Trophoblast cell (in vitro differentiated cells and primary cell): ENCODE measurements around the gene MCRIP2.

ENCODE experiments used
- DNase-seq, 2 donors: peaks; one replicate each; pipeline ENCODE4 v3.0.0-alpha.2; 2016
- H2AFZ ChIP-seq: 2 replicates; pipeline ENCODE4 v1.6.1; 2013; ENCODE audit warnings: low read length, moderate library complexity, mild to moderate bottlenecking; ENCODE audit not compliant: insufficient read depth, poor library complexity
- H2AK5ac ChIP-seq: 2 replicates; pipeline ENCODE4 v1.6.1; 2013; ENCODE audit warnings: mild to moderate bottlenecking, low read length
- H2BK120ac ChIP-seq: 2 replicates; pipeline ENCODE4 v1.6.1; 2013; ENCODE audit warnings: low read length, mild to moderate bottlenecking, moderate library complexity; ENCODE audit not compliant: insufficient read depth, poor library complexity
- H2BK12ac ChIP-seq: 2 replicates; pipeline ENCODE4 v1.6.1; 2013; ENCODE audit warnings: mild to moderate bottlenecking, low read length, moderate library complexity
- H2BK5ac ChIP-seq: 2 replicates; pipeline ENCODE4 v1.6.1; 2013; ENCODE audit warnings: low read length, low read depth, moderate library complexity, mild to moderate bottlenecking; ENCODE audit not compliant: poor library complexity
- H3K14ac ChIP-seq: 2 replicates; pipeline ENCODE4 v1.6.1; 2013; ENCODE audit warnings: mild to moderate bottlenecking, low read length
- H3K18ac ChIP-seq: 2 replicates; pipeline ENCODE4 v1.6.1; 2013; ENCODE audit warnings: mild to moderate bottlenecking, low read length
- H3K23ac ChIP-seq: 2 replicates; pipeline ENCODE4 v1.6.1; 2013; ENCODE audit warnings: low read length
- H3K27ac ChIP-seq: 2 replicates; pipeline ENCODE4 v1.5.1; 2013; ENCODE audit warnings: low read depth, mild to moderate bottlenecking, inconsistent platforms, low read length, moderate library complexity
- H3K27me3 ChIP-seq: 2 replicates; pipeline ENCODE4 v1.6.1; 2013; ENCODE audit warnings: inconsistent platforms, mild to moderate bottlenecking, low read length, moderate library complexity; ENCODE audit not compliant: insufficient read depth
- H3K36me3 ChIP-seq, 2 experiments: 1 replicate in 1 of 2; 2 replicates in 1 of 2; pipeline ENCODE4 v1.6.1; 2013; ENCODE audit warnings: low read length in 2 of 2, mild to moderate bottlenecking in 2 of 2, moderate library complexity in 1 of 2; ENCODE audit not compliant: insufficient read depth in 2 of 2, control insufficient read depth in 1 of 2
- H3K4ac ChIP-seq: 2 replicates; pipeline ENCODE4 v1.6.1; 2013; ENCODE audit warnings: low read depth, mild to moderate bottlenecking, low read length, moderate library complexity
- H3K4me1 ChIP-seq, 2 experiments: 1 replicate in 1 of 2; 2 replicates in 1 of 2; pipeline ENCODE4 v1.6.1; 2013; ENCODE audit warnings: low read length in 2 of 2, mild to moderate bottlenecking in 2 of 2, moderate library complexity in 1 of 2; ENCODE audit not compliant: insufficient read depth in 2 of 2, control insufficient read depth in 1 of 2
- H3K4me2 ChIP-seq: 2 replicates; pipeline ENCODE4 v1.6.1; 2013; ENCODE audit warnings: inconsistent platforms, mild to moderate bottlenecking, low read length, moderate library complexity
- H3K4me3 ChIP-seq: 2 replicates; pipeline ENCODE4 v1.5.1; 2013; ENCODE audit warnings: mild to moderate bottlenecking, low read depth, low read length, inconsistent platforms
- H3K79me1 ChIP-seq: one replicate; pipeline ENCODE4 v1.6.1; 2013; ENCODE audit warnings: low read length
- H3K79me2 ChIP-seq: 2 replicates; pipeline ENCODE4 v1.6.1; 2013; ENCODE audit warnings: low read length, mild to moderate bottlenecking; ENCODE audit not compliant: control insufficient read depth, insufficient read depth, poor library complexity
- H3K9ac ChIP-seq: 2 replicates; pipeline ENCODE4 v1.6.1; 2013; ENCODE audit warnings: mild to moderate bottlenecking, low read length
- H3K9me3 ChIP-seq: 2 replicates; pipeline ENCODE4 v1.6.1; 2013; ENCODE audit warnings: low read depth, mild to moderate bottlenecking, control low read depth, inconsistent platforms, low read length; ENCODE audit not compliant: insufficient read depth
- H4K12ac ChIP-seq: 2 replicates; pipeline ENCODE4 v1.6.1; 2013; ENCODE audit warnings: low read depth, mild to moderate bottlenecking, low read length, moderate library complexity
- H4K8ac ChIP-seq: 2 replicates; pipeline ENCODE4 v1.6.1; 2013; ENCODE audit warnings: low read depth, mild to moderate bottlenecking, low read length, moderate library complexity
- H4K91ac ChIP-seq: one replicate; pipeline ENCODE4 v1.6.1; 2013; ENCODE audit warnings: low read depth, mild to moderate bottlenecking, low read length, moderate library complexity
- WGBS: extraction: QIAGEN DNeasy Blood & Tissue Kit; methylation state at CpG from one replicate; pipeline ENCODE4 v1.1.7; 2013; ENCODE audit warnings: missing lambda C conversion rate; ENCODE audit not compliant: insufficient read length, insufficient coverage; ENCODE audit errors: extremely low coverage; 5-methylcytosine and 5-hydroxymethylcytosine counted together

The MCRIP2 gene

DNA sequence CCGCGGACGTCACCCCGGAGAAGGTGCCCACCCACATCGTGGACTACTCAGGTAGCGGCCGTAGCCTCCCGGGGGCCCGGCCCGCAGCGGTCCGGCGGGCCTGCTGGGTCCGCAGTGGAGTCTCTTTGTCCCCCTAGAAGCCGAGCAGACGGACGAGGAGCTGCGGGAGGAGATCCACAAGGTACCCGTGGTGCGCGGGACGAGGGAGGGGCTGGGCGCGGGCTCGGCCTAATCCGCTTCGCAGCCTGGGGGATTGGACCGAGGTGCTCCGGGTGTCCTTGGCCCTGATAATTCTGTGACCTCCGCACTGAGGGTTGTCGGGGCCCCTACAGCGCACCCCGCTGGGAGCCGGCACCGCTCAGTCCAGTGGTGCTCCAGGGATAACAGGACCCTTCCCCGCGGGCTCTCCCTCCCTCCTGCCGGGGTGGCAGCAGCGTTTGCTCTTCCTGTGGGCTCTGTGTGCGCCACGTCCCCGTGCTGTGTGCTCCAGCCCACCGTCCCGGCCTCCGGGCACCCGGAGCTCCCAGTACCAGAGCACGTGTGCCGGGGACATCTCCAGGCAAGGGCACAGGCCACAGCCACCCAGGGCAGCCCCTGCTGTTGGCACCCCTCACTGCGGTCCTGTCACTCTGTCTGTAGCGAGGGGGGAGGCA, 27.0 kb downstream of the MCRIP2 start:
- H3K18ac ChIP-seq, result peak overlapping the region; percentile 77
- peak overlapping the region; percentile 87 for H4K8ac ChIP-seq
- peak overlapping the region; percentile 93 for H4K91ac ChIP-seq
- H3K27ac ChIP-seq, result no peak overlapping the region
- H3K79me2 ChIP-seq, result peaks cover 8% of the 10 kb centered on the region
- WGBS, result no CpG with 5 or more reads among the region's 50 CpGs
- H3K9me3 ChIP-seq, result no peaks in the 10 kb centered on the region
- H3K27me3 ChIP-seq, result no peaks in the 10 kb centered on the region
- H2BK5ac ChIP-seq, result peak overlapping the region; percentile 51
- peak overlapping the region; percentile 90 for H3K14ac ChIP-seq
- H2AK5ac ChIP-seq, result peak overlapping the region; percentile 91
- H3K23ac ChIP-seq, result no peak overlapping the region
- H4K12ac ChIP-seq, result peak overlapping the region; percentile 85
- H3K9ac ChIP-seq, result peak overlapping the region; percentile 90
- H3K4me1 ChIP-seq, result peaks cover 7% of the 10 kb centered on the region in 2 experiments
- peak overlapping the region; percentile 87 for H2BK120ac ChIP-seq
- H2BK12ac ChIP-seq, result no peak overlapping the region
- peak overlapping the region; percentile 98 for H3K4me3 ChIP-seq
- H3K4ac ChIP-seq, result peak overlapping the region; percentile 97
- H3K79me1 ChIP-seq, result peaks cover 5% of the 10 kb centered on the region
- H2AFZ ChIP-seq, result peak overlapping the region; percentile 61
- peak overlapping the region; percentile 67 for H3K4me2 ChIP-seq
- peaks cover 48% of the 10 kb centered on the region in 2 experiments for H3K36me3 ChIP-seq
- DNase-seq, result peak in 1 of 2 donors; percentile 28

DNA sequence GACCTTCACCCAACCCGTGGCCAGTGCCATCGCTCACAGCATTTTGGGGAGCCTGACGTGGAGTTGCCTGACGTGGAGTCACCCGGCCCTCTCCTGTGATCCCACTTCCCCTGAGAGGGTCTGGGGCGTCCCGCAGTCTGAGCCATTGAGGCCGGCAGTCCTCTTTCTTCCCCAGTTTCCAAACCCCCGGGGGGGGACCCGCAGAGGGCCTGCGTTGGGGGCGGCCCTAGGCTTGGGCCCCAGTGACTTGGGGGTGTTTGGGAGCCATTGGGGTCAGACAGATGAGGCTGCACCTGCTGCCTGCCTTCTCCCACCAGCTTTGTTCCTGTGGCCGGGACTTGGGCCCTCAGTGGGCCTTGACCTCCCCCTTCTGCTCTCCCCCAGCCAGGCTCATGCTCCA, 28.0 kb downstream of the MCRIP2 start:
- H3K4me2 ChIP-seq, result no peak overlapping the region

DNA sequence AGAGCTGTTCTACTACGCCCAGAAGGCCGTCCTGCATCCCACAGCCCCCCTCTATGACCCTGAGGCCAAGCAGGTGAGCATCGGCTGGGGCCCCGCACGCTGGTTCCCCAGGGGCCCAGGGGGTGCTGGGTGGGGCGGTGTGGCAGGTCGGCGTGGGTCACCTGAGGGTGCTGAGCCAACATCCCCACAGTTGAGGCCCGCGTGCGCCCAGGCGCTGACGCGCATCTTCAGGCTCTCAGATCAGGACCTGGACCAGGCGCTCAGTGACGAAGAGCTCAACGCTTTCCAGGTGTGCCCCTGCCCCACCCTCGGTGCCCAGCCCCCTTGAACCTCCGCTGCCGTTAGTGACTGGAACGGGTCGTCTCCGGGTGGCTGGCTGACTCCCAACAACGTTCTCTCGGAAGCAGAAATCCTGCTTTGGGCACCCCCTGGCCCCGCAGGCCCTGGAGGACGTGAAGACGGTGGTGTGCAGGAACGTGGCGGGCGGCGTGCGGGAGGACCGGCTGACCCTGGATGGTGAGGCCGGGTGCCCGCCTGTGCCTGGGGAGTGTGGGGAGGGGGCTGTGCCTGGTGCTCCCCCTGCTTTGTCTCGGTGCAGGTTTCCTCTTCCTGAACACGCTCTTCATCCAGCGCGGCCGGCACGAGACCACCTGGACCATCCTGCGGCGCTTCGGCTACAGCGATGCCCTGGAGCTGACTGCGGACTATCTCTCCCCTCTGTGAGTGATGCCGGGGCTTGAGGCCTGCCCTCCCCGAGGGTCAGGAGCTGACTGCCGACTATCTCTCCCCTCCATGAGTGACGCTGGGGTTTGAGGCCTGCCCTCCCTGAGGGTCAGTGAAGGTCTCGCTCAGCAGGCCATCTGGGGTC, 29.1 kb downstream of the MCRIP2 start:
- no CpG with 5 or more reads among the region's 52 CpGs for whole genome bisulfite sequencing

More for the DNA sequence above, 28.0 kb downstream of the MCRIP2 start:
- Histone ChIP-seq H2BK5ac (no peak overlapping the region), H2AFZ (no peak overlapping the region), H2AK5ac (no peak overlapping the region), H4K91ac (no peak overlapping the region), H3K18ac (no peak overlapping the region), H3K4me3 (no peak overlapping the region), H3K27ac (no peak overlapping the region), H3K9ac (no peak overlapping the region), H4K12ac (no peak overlapping the region), H2BK120ac (no peak overlapping the region), H3K27me3 (no peaks in the 10 kb centered on the region), H3K9me3 (no peaks in the 10 kb centered on the region), H3K79me1 (peaks cover 5% of the 10 kb centered on the region), H4K8ac (no peak overlapping the region), H3K36me3 (peaks cover 54 to 56% of the 10 kb centered on the region in 2 experiments), H3K4me1 (peaks cover 7% of the 10 kb centered on the region in 2 experiments), H3K14ac (no peak overlapping the region), H3K23ac (no peak overlapping the region), H3K79me2 (peaks cover 8% of the 10 kb centered on the region), H3K4ac (no peak overlapping the region), H2BK12ac (no peak overlapping the region)
- no peak for DNase-seq
- WGBS, result no CpG with 5 or more reads among the region's 13 CpGs

DNA sequence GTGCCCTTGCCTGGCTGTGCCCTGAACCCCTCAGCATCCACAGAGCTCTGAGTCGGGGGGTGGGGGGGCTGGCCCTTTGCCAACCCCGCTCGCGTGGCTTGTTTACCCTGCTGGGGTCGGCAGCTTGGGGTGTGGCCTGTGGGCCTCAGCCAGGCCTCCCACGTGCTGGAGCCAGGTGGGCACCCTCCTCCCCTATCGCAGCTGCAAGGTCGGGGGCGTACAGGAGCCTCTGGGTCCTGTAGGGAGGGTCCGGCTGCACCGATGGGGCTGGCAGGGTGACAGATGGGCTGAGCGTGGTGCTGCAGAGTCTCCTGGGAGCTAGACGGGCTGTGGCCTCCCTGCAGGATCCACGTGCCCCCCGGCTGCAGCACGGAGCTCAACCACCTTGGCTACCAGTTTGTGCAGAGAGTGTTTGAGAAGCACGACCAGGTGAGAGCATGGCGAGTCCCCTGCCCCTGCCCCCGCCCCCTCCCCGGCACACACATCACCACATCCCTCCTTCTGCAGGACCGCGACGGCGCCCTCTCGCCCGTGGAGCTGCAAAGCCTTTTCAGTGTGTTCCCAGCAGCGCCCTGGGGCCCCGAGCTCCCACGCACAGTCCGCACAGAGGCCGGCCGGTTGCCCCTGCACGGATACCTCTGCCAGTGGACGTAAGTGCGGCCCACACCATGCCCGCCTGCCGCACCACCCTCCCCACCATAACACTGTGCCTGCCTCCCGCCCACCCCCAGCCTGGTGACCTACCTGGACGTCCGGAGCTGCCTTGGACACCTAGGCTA, 29.9 kb downstream of the MCRIP2 start:
- no peak overlapping the region for H2AFZ ChIP-seq

More for the DNA sequence above, 29.1 kb downstream of the MCRIP2 start:
- no peak overlapping the region for H3K9ac ChIP-seq
- H3K79me2 ChIP-seq, result peaks cover 8% of the 10 kb centered on the region
- H2BK5ac ChIP-seq, result no peak overlapping the region
- no peak overlapping the region for H3K27ac ChIP-seq
- H3K9me3 ChIP-seq, result no peaks in the 10 kb centered on the region
- H3K4ac ChIP-seq, result no peak overlapping the region
- H3K4me3 ChIP-seq, result no peak overlapping the region
- no peak overlapping the region for H4K8ac ChIP-seq
- no peak overlapping the region for H2AFZ ChIP-seq
- peaks cover 3% of the 10 kb centered on the region for H3K27me3 ChIP-seq
- H3K14ac ChIP-seq, result no peak overlapping the region
- H2AK5ac ChIP-seq, result no peak overlapping the region
- no peak overlapping the region for H4K12ac ChIP-seq
- no peak for DNase-seq
- no peak overlapping the region for H2BK120ac ChIP-seq
- H3K23ac ChIP-seq, result no peak overlapping the region
- H3K4me2 ChIP-seq, result no peak overlapping the region
- H3K4me1 ChIP-seq, result peaks cover 13 to 15% of the 10 kb centered on the region in 2 experiments
- H3K18ac ChIP-seq, result no peak overlapping the region
- peaks cover 5% of the 10 kb centered on the region for H3K79me1 ChIP-seq
- no peak overlapping the region for H2BK12ac ChIP-seq
- H3K36me3 ChIP-seq, result peaks cover 54 to 56% of the 10 kb centered on the region in 2 experiments
- no peak overlapping the region for H4K91ac ChIP-seq

More for the DNA sequence above, 29.9 kb downstream of the MCRIP2 start:
- Histone ChIP-seq H3K4me3 (no peak overlapping the region), H2AK5ac (no peak overlapping the region), H4K91ac (no peak overlapping the region), H3K23ac (no peak overlapping the region), H3K4me1 (peaks cover 13 to 15% of the 10 kb centered on the region in 2 experiments), H3K36me3 (peaks cover 54 to 56% of the 10 kb centered on the region in 2 experiments), H3K27me3 (peaks cover 3% of the 10 kb centered on the region), H3K79me1 (peaks cover 5% of the 10 kb centered on the region), H3K4me2 (no peak overlapping the region), H3K9me3 (peaks cover 2% of the 10 kb centered on the region), H2BK120ac (no peak overlapping the region), H3K79me2 (peaks cover 8% of the 10 kb centered on the region), H3K18ac (no peak overlapping the region), H2BK5ac (no peak overlapping the region), H2BK12ac (no peak overlapping the region), H3K4ac (no peak overlapping the region), H3K14ac (no peak overlapping the region), H4K12ac (no peak overlapping the region), H4K8ac (no peak overlapping the region), H3K9ac (no peak overlapping the region), H3K27ac (no peak overlapping the region)
- DNase-seq, result no peak
- no CpG with 5 or more reads among the region's 40 CpGs for whole genome bisulfite sequencing
